ENCODE results near the gene GPR15LG.

GPR15LG gene

DNA sequence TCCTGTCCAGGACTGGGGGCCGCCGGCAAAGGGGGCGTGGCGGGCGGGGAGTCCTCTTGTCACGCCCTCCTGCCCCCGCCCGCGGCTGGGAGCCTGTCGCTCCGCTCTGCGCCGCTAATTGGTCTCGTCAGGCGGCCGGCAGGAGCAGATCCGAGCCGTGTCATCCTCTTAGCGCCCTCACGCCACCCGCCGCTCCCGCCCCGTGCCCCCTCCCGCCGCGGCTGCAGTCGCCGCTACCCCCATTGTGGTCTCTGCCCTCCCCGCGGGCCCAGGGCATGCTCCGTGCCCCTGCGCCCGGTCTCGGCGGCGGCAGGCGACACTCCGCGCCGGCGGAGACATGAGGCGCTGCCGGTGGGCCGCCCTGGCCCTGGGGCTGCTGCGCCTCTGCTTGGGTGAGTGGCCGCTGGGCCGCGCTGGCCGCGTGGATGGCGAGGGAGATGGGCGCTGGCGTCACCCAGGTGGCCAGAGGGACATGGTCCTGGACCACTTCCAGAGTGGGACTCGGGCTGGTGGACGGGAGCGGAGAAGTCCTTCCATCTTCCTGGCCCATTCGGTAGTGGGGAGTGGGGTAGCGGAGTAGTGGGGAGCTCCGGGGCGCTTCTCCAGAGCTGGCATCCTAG, 20.9 kb downstream of the GPR15LG start, which contains the start of gene CDHR1:
CDHR1 (plus strand) TSS at position 114 of the 620 bp plus-strand sequence; CDS start at position 338, 224 bp downstream.
- DNase-seq: peak; percentile 23

DNA sequence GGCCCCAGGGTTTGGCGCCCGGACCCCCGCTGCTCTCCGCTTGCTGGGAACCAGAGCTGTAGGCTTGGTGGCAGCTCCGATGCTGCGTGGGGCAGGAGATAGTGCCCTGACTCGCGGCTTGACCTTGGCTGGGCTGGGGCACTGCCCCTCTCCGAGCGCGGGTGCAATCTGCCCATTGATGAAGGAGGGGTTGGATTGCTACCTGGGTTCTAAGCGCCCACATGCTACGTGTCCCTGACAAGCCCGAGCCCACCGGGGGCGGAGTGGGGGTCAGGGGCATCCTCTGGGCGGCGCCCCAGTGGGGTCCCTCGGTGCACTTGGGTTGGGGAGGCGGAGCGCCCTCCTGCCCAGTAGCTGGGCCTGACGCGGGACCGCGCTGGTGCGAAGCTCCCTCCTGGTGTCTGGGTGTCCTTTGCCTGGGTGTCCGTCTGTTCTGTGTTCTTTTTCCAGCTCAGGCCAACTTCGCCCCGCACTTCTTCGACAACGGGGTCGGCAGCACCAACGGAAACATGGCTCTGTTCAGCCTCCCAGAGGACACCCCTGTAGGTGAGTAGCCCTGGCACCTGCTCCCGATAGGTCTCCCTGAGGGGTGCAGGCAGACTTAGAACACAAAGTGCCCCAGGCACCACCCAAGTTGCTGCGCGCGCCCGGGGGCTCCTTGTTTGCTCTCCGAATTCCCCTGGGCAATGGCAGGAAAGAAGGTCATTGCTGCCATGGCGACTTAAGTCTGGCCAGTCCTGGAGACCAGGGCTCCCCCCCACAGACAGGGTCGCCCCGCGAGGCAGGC, 21.6 kb downstream of the GPR15LG start:
- no peak for DNase-seq

DNA sequence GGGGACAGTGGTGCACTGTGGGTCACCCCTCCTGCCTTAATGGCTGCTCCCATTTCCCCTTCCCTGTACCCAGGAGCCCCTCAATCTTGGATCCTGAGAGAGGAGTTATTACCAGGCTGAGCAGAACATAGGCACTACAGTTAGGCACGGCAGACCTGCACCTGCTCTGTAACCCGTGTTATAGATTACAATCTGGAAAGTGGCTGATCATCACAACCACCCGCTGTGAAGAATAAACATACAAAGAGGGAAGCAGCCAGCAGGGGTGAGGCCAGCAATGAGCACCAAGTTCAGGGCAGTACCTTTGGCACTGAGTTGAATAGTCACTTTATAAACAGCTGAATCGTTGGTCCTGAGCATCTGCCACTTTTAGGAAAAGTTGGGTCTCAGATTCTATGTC, 22.5 kb downstream of the GPR15LG start:
- peak; percentile 69 for DNase-seq

DNA sequence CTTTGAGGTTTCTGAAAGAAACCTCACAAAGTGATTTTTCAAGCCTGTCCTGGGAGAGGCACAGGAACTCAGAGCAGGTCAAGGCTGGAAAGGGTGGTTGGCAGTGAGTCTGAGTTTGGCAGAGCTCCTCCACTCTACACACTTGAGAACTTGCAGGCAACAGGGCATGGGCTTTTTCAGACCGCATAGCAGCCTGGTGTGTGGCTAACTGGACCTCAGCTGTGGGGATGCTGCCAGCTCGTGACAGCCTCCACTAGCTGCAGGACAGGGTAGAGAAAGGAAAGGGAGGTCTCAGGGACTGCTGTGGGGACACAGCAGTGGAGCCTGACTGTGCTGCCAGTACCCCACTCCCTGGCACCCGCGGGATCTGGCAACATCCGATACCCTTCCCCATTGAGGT, 23.3 kb downstream of the GPR15LG start:
- no peak for DNase-seq

DNA sequence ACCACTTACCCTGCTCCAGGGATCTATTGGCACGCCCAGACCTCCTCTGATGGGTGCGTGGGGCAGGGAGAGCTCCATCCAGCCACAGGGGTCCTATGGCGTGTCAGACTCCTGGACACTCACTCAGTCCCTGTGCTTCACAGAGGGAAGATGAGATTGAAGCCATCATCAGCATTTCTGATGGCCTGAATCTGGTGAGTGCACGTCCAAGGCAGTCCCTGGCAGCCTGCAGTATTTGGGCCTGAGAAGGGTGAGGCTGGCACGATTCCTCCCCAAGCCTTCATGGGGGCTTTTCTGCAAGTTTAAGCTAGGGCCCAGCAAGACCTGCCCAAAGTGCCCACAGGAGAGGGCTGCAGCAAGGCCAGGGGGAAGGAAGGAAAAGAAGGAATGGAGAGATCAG, 24.0 kb downstream of the GPR15LG start:
- no peak for DNase-seq

DNA sequence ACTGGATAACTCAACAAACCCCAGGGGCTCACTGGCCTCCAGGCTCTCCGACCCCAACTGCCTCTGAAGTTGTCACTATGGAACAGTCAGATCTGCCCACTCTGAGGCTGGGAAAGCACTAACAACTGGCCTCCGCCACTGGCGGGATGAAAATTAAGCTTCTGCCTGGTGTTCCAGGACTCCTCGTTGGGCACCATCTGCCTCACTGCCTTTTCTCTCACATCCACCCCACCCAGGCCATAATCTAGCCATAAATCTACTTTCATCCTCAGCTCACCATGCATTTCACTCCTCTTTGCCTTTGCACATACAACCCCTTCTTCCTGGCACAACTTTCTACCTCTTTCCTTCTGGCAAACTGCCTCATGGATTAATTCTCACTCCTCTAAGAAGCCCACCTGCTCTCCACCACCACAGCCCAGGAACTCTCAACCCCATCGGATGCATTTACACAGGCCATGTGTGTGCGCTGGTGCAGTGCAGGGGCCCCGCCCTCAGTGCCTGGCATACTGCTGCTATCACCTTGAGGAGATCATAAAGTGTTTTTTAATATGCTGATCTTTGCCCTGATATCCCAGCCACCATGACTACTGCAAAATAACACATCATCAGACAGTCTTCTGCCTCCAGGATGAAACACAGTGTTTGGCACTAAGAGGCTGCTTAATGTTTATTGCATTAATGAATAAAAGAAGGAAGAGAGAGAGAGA, 24.8 kb downstream of the GPR15LG start:
- no peak for DNase-seq

DNA sequence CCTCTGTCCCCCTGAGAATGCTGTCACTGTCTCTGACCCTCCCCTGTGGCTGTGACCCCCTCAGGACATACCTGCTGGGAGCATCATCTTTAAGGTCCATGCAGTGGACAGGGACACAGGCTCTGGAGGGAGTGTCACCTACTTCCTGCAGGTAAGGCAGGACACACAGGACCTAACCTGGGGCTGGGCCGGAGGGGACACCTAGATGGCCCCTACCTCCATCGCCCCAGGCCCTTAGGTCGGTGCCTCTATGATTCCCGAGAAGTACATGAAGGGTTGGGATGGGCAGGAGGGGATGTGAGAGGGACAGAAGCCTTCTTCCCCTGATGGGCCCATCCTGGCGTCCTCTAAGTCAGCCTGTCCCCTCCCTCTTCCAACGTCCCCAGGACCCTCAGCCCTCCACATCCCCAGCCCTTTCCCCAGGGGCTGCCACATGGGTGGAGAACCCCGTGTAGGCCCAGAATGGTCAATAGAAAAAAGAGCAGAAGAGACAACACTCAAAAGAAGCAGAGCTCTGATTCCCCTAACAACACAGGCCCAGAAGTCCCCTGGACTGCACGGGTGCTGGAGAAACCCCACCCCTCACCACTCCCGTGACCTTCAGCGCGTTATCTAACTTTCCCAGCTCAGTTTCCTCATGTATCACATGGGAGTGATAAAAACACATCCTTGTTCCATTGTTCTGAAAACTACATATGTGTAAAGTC, 27.1 kb downstream of the GPR15LG start:
- DNase-seq: no peak

DNA sequence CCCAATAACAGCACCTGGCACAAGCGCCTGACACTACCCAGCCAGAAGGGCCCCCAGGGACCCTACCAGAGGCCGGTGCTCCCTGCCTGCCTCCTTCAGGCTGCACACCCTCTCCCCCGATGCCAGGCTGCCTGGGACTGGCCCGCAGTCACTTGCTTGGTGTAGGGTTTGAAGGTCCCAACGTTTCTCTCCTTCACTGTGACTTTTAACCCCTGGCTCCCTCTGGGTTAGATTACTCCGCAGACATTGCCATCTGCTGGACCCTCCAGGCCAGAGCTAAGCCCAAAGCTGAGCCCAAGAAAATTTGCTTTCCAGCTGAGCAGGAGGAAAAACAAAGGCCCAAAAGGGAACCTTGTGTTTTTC, 27.6 kb downstream of the GPR15LG start:
- DNase-seq: no peak

DNA sequence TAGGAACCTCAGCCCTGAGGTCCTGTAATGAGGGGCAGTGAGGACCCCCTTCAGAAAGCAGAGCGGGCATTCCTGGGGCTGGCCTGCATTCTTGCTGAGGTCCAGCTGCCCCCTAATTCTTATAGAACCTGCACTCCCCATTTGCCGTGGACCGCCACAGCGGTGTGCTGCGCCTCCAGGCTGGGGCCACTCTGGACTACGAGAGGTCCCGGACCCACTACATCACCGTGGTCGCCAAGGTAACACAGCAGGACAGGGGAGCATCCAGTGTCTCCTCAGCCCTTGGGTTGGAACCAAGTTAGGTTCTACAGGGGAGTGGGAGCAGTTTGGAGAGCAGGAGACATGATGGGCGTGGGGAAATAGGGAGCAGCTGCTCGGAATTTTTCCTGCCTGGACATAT, 28.1 kb downstream of the GPR15LG start:
- no peak for DNase-seq

DNA sequence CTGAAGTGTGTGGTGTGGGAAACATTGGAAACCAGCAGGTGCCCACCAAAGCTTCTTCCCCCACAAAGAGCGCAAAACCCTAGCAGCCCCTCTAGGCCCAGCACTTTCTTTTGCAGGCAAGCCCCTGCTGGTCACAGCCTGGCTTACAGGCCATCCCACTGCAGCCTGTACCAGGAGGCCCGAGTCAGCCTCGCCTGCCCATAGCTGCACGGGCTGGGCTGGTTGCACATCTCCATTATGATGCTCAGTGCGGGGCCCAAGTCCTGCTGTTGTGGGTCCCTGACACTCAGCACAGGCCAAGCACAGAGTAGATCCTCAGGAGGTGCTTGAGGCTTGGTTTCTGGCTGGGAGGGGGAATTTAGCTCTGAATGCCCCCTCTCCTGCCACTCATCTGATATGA, 28.7 kb downstream of the GPR15LG start:
- DNase-seq: no peak

DNA sequence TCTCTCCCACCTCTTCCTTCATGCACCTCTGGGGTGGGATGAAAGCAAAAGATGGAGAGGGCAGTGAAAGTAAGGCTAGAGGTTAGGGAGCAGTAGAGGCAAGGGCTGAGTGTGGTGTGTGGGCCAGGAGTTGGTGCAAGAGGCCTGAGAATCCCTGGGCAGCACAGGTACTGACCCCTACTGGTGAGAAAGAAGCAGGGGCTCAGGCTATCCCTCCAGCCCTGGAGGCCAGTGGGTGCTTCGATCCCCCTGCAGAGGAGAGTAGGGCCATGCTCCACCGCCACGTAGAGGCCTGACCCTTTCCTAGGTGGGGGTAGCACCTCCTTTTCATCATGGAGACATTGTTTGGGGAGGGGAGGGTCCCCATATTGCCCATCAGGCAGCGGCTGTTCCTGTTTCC, 30.5 kb downstream of the GPR15LG start:
- DNase-seq: no peak

DNA sequence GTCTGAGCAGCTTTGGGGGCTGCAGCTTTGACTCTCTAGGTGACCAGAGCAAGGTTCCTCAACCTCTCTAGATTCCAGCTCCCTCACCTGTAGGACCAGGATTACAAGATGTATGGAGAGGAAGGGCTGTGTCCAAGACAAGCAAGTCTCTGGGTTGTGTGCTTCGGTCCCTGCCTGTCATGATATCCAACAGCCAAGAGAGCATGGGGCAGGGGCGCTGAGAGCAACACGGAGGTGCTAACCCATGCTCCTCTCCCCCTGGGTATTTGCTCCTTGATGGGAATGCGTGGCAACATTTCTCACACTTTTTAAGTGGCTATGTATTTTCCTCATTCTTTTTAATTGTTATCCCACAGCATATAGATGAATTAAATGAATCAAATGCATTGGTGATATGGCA, 31.0 kb downstream of the GPR15LG start:
- no peak for DNase-seq

DNA sequence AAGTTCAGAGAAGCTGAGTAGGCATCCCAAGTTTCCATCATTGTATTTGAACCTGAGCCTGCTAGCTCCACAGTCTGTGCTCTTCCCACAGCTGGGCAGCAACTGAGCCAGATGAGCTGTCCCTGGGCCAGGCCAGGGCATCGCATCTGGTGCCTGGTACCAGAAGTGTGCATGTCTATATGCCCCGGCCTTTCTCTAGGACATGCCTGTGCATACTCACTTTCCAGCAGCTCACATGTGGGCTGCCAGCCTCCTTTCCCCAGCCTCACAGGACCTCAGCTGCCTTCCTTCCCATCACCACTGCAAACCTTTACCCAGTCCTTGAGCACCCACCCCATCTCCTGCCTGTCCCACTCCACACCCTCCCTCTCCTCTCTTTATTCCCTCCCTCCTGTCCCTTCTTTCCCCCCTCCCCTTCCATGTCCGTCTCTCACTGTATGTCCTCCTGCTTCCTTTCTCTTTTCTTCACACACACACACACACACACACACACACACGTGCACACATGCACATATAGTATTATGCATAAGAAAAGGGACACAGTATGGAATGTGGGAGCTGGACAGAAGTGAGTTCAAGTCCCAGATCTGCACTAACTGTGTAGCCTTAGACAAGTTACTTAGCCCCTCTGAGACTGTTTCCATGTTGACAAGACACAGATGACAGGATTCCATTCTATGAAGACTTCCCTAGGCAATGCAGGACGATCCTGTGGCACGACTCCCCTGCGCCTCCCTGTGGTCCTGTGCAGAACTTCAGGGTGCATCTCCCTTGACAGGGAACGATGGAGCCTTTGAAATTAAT, 31.6 kb downstream of the GPR15LG start:
- DNase-seq: peak; percentile 1

DNA sequence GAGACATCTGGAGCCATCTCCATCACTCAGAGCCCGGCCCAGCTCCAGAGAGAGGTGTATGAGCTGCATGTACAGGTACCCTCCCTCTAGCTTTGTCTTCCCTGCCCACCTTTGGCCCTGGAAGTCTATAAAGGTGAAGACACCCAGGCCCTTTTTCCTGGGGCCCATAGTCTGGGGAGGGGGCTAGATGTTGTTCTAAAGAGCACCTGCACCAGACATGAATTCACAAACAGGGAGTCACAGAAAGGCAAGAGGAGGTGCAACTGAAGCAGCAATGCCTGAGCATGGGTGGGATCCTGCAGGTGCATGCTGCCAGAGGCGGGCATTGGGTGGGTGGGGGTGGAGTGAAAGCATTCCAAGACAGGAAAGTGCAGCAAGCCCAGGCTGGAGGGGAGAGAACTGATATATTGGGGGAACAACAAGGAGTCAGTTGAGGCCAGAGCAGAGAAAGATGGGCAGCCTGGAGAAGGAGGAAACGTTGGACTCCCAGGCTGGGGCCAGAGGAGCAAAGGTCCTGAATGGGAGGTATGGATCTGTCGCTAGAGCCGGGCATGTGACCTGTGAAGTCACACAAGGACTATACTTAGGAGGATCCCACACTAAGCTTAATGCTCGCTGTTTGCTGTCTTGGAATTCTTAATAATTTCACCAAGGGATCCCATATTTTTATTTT, 32.4 kb downstream of the GPR15LG start:
- no peak for DNase-seq

DNA sequence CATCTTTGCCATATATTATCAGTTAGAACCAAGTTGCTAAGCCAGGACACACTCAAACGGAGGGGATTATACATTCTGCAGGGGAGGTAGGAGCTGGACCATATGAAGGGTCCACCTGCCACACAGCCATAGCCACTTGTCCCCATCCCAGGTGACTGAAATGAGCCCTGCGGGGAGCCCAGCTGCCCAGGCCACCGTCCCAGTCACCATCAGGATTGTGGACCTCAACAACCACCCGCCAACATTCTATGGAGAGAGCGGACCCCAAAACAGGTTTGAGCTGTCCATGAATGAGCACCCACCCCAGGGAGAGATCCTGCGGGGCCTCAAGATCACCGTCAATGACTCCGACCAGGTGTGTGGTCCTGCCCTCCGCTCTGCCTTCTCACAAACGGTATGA, 34.4 kb downstream of the GPR15LG start:
- DNase-seq: no peak

DNA sequence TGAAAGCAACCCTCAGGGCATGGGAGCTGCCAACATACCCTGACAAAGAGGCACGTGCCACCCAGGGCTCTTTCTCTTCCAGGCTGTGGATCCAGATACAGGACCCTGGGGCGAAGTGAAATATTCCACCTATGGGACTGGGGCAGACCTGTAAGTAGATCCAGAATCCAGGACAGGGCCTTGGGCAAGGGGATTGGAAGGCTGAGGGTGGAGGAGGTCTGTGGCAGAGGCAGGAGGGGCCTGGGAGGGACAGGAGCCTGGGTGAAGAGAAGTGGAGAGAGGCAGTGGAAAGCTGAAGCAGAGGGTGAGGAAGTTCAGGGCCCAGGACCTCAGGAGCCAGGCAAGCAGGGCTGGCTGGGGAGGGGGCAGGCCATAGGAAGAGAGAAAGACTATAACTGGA, 38.0 kb downstream of the GPR15LG start:
- DNase-seq: no peak

DNA sequence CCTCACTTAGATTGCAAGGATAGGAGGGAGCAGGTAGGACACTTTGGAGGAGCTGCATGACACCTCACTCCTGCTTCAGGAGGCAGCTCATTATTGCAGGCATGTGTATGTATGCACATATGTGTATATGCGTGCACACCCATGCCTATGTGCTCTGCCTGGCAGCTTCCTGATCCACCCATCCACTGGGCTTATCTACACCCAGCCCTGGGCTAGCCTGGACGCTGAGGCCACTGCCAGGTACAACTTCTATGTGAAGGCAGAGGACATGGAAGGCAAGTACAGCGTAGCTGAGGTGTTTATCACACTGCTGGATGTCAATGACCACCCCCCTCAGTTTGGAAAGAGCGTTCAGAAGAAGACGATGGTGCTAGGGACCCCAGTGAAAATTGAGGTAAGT, 38.4 kb downstream of the GPR15LG start:
- DNase-seq: no peak

DNA sequence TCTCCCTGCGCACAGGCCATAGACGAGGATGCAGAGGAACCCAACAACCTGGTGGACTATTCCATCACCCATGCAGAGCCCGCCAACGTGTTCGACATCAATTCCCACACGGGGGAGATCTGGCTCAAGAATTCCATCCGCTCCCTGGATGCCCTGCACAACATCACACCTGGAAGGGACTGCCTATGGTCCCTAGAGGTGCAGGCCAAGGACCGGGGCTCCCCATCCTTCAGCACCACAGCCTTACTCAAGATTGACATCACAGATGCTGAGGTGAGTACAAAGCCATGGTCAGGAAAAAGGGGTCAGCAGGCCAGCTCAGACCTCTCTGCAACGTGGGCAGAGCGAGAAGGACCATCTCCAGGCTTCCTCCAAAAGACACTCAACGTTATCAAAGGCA, 39.5 kb downstream of the GPR15LG start:
- DNase-seq: no peak

DNA sequence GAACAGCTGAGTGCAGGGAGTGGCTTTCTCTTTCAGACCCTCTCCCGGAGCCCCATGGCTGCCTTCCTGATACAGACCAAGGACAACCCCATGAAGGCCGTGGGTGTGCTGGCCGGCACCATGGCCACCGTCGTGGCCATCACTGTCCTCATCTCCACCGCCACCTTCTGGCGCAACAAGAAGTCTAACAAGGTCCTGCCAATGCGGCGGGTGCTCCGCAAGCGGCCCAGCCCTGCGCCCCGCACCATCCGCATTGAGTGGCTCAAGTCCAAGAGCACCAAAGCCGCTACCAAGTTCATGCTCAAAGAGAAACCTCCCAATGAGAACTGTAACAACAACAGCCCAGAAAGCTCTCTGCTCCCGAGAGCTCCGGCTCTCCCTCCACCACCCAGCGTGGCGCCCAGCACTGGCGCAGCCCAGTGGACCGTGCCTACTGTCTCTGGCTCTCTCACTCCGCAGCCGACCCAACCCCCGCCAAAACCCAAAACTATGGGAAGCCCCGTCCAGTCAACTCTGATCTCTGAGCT, 40.5 kb downstream of the GPR15LG start:
- no peak for DNase-seq

DNA sequence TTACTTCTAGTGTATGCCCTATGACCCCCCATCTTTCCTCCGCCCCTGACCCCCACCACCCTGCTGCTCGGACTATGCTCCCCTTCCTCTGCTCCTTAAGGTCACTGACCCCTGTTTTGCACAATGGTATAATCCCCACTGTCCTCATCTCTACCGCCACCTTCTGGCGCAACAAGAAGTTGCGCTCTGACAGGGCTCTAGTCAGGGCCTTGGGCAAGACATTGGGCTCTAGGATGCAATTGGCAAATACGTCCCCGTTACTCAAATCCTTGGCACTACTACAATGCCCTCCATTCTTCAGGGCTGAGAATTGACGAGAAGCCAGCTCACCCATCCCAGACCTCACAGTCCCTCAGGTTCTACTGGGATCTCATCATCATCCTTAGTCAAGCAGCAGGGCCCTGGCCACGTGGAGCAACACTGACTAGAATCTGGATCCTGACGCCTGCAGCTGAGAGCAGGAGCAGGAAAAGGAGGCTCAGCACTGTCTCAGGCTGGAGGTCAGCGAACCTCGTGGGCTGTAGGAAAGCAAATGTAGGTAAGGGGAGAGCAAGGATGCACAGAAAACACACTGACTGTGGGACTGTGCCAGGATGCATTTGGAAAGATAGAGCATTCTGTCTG, 41.1 kb downstream of the GPR15LG start:
- DNase-seq: no peak

DNA sequence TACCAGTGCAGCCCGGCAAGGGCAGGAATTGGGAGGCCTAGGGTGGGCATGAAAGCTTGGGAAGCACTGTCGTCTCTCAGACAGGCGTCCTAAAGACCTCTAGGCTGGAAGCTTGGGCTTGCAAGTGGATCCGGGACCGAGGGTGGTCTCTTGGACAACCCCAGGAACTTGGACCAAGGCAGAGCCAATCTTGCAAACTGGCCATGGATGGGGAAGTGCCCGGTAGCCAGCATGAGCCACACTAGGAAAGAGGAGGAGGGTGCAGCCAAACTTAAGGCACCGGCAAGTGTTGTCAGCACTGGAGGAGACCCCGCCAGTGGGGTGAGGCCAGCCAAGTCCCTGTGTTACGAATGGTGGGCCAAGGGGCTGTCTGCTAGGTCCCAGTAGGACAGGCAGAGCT, 43.2 kb downstream of the GPR15LG start:
- no peak for DNase-seq
